HG03575 (cell line): Measurements from ENCODE around the gene EXT2.

Experiments
- ATAC-seq: cut with Tn5 transposase; IDR thresholded peaks from one replicate; pipeline ENCODE4 v1.9.1; 2021; ENCODE audit not compliant: unreplicated experiment, insufficient number of reproducible peaks, low FRiP score; ENCODE audit errors: extremely low read depth

EXT2 gene

DNA sequence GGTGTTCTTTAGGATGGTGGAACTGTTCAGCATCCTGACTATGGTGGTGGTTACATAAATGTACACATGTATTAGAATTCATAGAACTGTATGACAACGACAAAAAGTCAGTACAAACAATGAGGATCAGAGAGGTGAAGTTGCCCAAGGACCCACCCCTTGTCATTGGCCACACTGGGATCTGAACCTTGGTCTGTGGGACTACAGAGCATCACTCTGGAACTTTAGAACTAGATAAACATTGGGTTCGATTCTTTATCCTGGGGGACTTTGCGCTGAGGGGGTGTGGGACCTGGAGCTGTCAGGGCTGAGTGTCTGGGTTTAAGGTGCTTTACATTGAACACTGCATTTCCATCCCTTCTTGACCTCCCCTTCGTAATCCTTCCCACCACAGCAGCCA, 12.8 kb upstream of the EXT2 start:
- ATAC-seq = no peak

DNA sequence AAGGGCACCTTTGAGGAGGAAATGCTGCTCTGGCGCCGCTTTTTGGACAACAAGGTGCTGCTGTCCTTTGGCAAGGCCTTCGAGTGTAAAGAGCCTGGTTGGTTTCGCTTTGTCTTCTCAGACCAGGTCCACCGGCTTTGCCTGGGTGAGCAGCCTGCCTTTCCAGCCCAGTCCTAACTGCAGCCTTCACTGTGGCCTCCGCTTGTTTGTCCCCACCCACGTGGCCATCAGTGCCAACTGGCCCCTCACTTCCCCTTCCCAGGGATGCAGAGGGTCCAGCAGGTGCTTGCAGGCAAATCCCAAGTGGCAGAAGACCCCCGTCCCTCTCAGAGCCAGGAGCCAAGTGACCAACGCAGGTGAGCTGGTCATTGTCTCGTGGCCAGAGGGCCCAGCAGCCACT, 12.0 kb upstream of the EXT2 start:
- ATAC-seq = no peak

DNA sequence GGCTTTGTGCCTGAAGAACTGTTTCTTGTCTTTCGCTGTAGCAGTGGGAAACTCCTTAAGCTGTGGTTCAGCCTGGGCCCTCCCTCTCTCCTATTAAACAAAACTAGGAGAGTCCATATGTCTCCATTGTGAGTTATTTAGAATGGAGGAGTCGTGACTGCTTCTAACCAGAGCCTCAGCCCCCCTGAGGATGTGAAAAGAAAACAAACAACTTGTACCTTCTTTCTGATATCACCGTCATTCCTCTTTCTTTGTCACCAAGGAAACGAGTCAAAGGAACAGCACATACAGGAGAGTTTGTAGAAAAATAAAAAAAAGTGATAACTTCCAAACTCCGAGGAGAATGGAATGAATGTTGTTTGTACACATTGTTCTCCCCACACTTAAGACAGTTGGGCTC, 11.6 kb upstream of the EXT2 start:
- ATAC-seq = no peak

DNA sequence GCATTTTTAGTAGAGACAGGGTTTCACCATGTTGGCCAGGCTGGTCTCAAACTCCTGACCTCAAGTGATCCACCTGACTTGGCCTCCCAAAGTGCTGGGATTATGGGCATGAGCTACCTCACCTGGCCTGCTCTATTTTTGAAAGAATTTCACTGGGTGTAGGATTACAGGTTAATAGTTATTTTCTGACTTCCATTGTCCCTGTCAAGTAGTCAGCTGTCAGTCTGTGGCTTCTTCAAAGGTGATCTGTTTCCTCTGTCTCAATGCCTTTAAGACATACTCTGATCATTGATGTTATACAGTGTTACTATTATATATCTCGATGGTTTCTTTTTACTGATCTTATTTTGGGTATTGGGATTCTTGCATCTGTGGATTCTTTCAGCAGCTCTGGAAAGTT, 10.1 kb upstream of the EXT2 start:
- no peak for ATAC-seq

DNA sequence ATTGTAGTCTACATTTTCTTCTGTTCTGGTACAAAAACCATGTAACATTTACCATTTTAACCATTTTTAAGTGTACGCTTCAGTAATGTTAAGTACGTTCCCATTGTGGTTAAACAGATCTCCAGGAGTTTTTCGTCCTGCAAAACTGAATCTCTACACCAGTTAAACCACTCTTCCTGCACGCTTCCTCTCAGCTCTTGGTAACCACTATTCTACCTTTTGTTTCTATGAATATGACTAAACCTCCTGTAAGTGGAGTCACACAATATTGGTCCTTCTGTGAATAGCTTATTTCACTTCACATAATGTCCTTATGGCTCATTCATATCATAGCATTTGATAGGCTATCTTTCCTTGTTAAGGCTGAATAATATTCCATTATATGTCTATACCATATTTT, 7.1 kb upstream of the EXT2 start:
- ATAC-seq = no peak

DNA sequence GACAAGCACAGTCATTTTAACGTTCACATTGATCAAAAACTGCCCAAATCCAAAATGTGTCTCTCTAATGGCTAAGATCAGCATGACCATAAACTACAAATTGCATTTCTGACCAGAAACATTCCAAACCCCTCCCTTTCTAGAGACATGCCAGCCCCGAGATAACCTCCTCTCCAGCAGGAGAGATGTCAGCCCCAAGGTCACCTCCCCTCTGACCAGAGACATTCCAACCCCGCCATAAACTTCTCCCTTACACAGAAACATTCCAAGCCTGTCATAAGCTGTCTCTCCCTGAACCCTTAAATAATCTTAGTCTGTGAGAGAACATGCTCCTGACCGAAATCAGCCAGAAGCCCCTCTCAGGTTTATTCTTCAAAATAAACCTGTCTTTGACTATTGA, 6.6 kb upstream of the EXT2 start:
- no peak for ATAC-seq

DNA sequence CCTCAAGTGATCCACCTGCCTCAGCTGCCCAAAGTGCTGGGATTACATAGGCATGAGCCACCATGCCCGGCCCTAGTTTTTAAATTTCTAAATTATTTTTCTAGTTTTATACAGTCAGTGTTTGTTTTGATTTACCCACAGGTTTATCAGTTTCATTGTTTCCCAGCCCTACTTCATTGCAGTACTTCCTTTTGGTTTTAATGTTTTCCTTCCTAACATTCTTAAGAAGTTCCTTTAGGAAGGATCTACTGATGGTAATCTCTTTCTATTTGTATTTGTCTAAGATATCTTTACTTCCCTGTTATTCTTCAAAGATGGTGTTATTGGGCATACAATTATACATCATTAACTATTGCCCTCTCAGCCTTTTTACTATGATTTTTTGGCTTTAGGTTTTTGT, 4.9 kb upstream of the EXT2 start:
- ATAC-seq = no peak

DNA sequence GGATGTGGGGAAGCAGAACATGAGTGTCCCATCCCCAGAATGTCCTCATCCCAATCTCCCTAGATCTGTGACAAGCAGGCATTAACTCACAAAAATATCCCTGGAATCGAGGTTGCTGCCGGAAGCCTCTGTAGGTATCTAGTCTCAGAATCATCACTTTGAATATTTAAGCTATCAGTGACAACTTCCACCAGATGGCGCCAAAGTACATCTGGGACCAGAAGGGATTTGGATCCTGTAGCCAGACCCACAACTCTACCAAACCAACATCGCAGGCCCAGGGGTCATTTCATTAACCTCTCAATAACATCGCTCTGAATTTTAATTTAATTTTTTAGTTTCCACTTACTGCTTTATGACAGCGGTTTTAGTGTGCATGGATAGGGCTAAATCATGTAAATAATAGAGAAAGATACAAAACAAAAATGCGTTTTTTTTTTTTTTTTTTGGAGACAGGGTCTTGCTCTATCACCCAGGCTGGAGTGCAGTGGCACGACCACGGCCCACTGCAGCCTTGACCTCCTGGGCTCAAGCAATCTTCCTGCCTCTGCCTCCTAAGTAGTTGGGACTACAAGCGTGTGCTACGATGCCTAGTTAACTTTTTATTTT, 1.1 kb upstream of the EXT2 start:
- ATAC-seq = no peak

DNA sequence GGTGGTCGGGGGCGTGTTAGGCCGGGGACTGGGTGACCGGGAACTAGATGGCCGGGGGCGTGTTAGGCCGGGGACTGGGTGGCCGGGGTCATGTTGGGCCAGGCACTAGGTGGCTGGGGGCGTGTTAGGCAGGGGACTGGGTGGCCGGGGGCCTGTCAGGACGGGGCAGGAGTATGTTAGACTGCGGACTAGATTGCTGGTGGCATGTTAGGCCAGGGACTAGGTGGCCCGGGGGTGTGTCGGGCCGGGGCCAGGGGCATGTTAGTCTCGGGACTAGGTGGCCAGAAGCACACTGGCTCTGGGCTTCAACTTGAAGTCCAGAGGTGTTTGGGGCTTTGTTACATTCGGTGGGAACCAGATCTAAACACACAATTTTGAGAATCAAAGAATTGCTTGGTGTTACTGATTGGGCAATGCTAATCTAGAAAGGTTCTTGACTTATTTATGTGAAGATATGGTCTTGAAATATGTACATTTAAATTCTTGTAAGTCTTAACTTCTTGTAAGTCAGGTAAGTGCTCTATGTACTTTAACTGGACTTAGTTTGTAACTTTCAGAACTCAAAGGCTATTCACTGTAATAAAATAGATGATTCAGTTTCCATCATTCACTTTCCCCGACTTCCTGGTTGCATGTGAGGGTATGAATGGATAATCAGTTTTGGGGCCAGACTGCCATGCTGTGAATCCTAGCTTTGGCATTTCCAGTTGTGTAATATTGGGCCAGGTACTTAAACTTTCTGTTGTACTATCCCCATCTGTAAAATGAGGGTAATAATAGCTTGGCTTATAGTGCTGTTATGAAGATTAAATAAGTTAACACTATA, 1.1 kb downstream of the EXT2 start:
- no peak for ATAC-seq

DNA sequence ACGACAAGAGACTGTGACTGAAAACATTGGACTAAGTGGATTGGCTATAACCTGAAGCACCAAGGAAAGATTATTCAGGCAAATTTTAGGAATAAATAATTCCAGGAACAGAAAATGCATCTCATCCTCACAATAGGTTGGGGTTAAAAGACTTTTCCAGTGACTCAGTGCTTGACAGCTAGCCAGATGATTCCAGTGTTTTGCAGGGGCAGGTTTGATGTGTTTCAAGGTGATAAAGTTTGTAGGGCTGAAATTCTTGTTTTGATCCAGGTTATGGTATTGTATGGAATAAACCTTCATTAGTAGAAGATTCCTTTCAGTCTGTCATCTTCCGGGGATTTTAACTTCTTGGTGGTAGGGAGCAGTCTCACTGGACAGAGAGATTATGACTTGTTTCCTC, 2.3 kb downstream of the EXT2 start:
- no peak for ATAC-seq

DNA sequence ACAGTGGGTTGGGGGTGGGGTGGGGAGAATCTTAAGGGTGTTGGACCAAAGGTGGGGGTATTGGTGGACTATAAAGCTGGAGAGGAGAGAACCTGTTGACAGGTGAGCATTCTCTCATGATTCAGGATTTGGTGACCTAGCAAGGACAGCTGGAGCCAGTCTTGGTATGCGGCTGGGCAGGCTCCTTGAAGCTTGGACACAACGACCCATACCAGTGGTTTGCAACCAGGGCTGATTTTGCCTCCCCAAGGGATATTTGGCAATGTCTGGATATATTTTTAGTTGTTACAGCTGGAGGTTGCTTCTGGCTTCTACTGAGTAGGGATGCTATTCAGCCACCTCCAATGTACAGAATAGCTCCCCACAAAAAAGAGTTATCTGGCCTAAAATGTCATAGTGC, 5.6 kb downstream of the EXT2 start:
- no peak for ATAC-seq

DNA sequence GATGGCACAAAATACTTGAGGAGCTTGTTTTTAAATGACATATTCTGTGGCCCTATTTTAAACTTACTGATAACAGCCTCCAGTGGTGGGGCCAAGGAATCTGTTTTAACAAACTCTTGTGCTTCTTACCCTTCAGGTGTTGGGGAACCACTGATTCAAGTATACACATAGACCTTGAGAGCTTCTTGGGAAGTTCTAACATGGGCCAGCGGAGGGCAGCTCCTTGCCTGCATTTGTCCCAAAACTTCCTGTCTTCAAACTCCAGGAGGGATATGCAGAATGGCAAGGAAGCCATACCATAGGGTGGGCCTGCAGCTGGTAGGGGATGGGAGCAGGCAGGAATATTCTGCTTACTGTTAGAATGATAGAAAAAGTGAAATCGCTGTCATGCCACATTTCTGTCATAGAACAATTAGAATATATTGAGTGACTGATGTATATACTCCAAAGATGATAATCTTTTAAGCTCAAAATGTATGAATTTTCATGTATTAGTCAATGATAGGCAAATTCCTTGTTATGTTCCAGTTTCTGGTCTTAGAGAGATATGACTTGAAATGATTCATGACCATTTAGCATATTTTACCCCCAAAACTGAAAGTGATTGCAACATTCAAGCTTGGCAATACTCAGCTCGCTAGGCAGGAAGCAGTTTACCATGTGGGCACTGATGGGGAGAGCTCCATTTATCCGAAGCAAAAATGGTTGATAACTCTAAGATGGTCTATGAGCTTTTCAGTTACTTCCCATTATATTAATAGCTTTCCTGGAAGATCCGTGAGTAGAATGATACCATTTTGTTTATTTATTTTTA, 9.2 kb downstream of the EXT2 start:
- ATAC-seq = no peak

DNA sequence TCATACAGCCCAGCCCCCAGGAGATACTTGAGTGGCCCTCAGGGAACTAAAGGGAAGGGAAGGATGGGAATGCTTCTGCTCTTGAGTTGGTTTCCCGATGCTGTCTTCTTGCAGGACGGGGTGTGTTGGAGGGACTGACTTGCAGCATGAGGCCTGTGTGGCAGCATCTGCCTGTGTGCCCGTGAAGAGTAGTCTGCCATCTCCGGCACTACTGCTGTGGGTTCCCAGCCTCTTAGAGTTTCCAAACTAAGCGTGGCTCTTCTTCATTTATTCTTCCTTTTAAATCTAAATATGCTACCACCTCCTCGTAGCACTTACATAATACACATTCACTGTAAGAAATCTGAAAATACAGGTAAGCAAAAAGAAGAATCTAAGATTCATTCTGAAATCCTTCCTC, 12.8 kb downstream of the EXT2 start:
- no peak for ATAC-seq

DNA sequence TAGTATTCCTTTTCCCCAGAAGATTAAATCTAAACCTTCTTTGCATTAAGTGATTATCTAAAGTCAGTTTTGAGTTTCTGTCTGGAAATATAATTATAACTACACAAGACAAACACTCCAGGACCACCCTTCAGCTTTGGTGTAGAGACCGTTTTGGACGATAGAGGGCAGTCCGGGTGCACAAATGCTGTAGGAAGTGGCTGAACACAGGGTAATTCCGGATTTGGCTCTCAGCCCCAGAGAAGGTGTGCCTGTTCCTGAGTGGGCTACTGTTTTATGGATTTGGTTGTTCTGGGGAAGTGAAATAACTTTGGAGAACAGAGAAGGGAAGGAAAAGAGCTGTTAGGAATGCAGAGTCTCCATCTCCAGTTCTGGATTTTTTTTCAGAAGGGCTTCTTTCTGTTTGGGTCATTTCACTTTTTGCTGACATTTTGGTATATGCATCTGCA, 14.8 kb downstream of the EXT2 start:
- peak; percentile 61 for ATAC-seq

DNA sequence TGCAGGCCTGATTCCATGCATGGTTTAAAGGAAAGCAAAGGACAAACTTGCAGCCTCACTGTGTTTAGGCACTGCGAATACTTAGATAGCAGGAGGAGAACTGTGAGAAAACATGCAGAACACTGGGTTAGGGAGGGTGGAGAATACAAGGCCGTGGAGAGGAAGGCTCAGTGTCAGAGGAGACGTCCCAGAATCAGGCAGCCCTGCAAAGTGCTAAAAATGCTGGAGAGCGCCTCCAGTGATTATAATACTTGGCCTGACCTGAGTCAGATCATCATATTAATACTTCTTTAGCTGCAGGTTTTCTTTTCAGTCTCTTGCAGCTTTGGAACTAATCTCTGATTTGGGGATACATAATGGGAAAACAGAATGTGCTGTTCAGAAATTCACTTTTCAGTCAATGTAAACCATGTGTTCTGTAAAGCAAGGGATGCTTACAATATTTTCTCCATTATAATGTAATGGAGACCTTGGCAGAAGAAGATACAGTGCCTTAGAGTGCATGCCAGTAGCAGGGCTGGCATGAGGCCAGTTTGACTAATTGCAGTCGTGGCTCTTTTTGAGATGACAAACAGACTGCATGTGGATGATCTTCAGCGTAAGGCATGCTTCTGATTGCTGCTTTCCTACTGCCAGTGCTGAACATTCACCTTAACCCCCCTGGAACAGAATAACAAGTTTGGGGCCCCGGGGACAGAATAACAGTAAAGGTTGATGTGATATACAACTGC, 16.8 kb downstream of the EXT2 start:
- no peak for ATAC-seq

DNA sequence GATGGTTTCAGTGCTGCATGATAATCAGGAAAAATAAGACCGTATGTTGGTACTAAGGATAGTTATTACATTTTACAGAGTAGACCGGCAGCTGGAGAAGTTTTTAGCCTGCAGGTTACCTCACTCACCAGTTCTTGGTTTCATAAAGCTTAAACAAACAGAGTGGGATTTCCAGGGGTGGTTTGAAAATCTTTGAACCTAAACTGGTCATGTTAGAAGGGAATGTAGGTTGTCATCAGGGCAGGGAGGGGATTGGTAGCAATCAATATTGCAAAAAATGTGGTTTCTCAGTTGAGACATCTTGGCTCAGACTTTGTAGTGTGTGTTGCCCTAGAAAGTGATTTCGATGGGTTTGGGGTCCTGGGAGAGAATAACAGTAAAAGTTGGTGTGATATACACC, 17.5 kb downstream of the EXT2 start:
- no peak for ATAC-seq

DNA sequence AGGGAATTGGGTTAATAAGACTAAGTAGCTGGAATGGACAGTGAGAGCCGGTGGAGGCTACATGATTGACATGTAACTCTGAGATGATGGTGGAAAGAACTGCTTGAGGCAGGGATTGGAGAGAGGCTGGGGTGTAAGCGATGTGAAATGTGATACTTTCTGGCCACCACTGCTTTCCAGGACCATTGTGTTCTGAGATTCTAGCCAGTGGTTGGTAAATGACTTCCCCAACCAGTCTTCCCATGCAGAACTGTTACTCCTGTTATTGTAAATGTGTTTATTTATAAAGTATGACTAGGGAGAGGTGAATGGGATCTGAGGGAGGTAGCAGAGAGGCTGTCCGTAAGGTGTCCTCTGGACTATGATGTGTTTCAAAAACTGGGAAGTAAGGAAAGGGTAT, 18.1 kb downstream of the EXT2 start:
- ATAC-seq = no peak

DNA sequence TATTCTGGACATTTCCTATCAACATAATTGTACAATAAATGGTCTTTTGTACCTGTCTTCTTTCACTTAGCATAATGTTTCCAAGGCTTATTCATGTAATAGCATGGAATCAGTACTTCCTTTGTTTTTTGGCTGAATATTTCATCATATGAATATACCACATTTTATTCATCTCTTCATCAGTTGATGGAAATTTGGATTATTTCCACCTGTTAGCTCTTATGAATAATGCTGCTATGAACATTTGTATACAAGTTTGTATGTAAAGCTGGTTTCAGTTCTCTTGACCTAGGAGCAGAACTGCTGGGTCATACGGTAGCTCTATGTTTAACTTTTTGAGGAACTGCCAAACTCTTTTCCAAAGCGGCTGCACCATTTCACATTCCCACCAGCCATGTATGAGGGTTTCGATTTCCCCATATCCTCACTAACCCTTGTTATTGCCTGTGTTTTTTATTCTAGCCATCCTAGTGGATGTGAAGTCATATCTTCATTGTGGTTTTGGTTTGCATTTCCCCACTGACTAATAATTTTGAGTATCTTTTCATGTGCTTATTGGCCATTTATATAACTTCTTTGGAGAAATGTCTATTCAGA, 20.9 kb downstream of the EXT2 start:
- no peak for ATAC-seq

DNA sequence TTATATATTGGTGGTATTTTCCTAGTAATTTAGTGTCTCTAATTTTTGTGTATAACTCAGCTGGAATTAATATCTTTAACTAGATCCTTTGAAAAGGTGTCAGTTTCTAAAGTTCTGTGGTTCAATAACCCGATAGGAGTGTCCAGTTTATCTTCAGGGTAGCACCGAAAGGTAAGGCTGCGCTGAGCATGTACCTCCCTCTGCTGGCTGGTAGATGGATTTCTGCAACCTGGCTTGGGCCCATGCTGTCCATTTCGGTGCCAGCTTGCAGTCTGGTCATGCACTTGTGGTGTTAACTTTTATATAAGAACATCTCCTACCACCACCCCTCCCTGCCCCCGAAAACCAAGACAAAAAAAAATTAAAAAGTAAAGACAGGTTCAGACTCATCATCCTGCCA, 24.7 kb downstream of the EXT2 start:
- no peak for ATAC-seq
